Measurements from ENCODE around the gene USP35. TPM values are rescaled to one million over a fixed set of nuclear protein-coding genes. Genes with fewer than 3 reads are reported as not detected.

USP35 gene
- total and polyA plus RNA-seq, 2 experiments from 2014 or later: 2.9 to 7.3 TPM

DNA sequence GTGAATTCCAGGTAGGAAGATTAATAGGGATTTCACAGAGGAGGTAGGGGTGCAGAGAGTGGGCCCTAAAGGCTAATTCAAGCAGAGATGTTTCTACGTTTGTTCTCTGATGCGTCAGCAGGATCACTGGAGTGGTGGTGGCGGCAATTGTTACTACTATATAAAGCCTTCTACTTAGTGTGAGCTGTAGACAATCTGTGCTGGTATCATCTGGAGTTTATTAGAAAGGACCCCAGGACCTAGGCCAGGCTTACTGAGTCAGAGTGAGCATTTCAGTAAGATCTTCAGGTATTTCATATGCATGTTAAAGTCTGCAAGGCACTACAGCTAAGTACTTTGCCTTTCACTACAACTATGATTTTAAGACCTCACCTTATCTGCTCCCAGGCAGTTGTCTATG, 59.5 kb downstream of the USP35 start:
- Histone ChIP-seq H3K27ac (no peak overlapping the region), H3K4me3 (no peak overlapping the region), H3K9me2 (replicated peaks; ENCODE audit: insufficient read depth) (no peaks in the 10 kb centered on the region), H3K9me3 (ENCODE audit: low read depth) (no peaks in the 10 kb centered on the region), H3K27me3 (no peaks in the 10 kb centered on the region), H3K36me3 (replicated peaks; ENCODE audit: insufficient read depth, low read depth) (no peaks in the 10 kb centered on the region), H3K79me2 (no peaks in the 10 kb centered on the region), H3K4me2 (no peak overlapping the region), H4K20me1 (ENCODE audit: insufficient read depth, poor library complexity, severe bottlenecking) (no peaks in the 10 kb centered on the region), H3K4me1 (ENCODE audit: insufficient read depth) (no peaks in the 10 kb centered on the region), H2AFZ (no peak overlapping the region)
- no peak for TF ChIP-seq EZH2phosphoT487 (IDR thresholded peaks at IDR 0.05; ENCODE audit: low read depth, severe bottlenecking, unreplicated experiment)
- TF ChIP-seq, protein P1, sequence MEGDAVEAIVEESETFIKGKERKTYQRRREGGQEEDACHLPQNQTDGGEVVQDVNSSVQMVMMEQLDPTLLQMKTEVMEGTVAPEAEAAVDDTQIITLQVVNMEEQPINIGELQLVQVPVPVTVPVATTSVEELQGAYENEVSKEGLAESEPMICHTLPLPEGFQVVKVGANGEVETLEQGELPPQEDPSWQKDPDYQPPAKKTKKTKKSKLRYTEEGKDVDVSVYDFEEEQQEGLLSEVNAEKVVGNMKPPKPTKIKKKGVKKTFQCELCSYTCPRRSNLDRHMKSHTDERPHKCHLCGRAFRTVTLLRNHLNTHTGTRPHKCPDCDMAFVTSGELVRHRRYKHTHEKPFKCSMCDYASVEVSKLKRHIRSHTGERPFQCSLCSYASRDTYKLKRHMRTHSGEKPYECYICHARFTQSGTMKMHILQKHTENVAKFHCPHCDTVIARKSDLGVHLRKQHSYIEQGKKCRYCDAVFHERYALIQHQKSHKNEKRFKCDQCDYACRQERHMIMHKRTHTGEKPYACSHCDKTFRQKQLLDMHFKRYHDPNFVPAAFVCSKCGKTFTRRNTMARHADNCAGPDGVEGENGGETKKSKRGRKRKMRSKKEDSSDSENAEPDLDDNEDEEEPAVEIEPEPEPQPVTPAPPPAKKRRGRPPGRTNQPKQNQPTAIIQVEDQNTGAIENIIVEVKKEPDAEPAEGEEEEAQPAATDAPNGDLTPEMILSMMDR (IDR thresholded peaks at IDR 0.05; ENCODE audit: poor library complexity): no peak
- no peak for TF ChIP-seq EZH2 (IDR thresholded peaks at IDR 0.05; ENCODE audit: borderline replicate concordance)
- WGBS (ENCODE audit: low lambda C conversion rate, missing lambda C conversion rate): 85% methylated on average over 3 of the region's 3 CpGs
- DNase-seq (ENCODE audit: low spot score): no peak

- Histone ChIP-seq H3K79me2 (no peaks in the 10 kb centered on the region), H2AFZ (no peak overlapping the region), H3K4me2 (no peak overlapping the region), H3K27me3 (no peaks in the 10 kb centered on the region), H3K9me2 (replicated peaks; ENCODE audit: insufficient read depth) (no peaks in the 10 kb centered on the region), H3K36me3 (replicated peaks; ENCODE audit: insufficient read depth, low read depth) (no peaks in the 10 kb centered on the region), H3K27ac (no peak overlapping the region), H3K4me3 (no peak overlapping the region), H4K20me1 (ENCODE audit: insufficient read depth, poor library complexity, severe bottlenecking) (no peaks in the 10 kb centered on the region), H3K4me1 (ENCODE audit: insufficient read depth) (no peaks in the 10 kb centered on the region), H3K9me3 (ENCODE audit: low read depth) (no peaks in the 10 kb centered on the region)
- TF ChIP-seq EZH2phosphoT487 (IDR thresholded peaks at IDR 0.05; ENCODE audit: low read depth, severe bottlenecking, unreplicated experiment): no peak
- TF ChIP-seq EZH2 (IDR thresholded peaks at IDR 0.05; ENCODE audit: borderline replicate concordance): no peak
- TF ChIP-seq, protein P1 (IDR thresholded peaks at IDR 0.05; ENCODE audit: poor library complexity): no peak
- DNase-seq (ENCODE audit: low spot score): no peak
Measured at GRCh38 chr11:78248903-78249302, 60.2 kb downstream of the USP35 start.

DNA sequence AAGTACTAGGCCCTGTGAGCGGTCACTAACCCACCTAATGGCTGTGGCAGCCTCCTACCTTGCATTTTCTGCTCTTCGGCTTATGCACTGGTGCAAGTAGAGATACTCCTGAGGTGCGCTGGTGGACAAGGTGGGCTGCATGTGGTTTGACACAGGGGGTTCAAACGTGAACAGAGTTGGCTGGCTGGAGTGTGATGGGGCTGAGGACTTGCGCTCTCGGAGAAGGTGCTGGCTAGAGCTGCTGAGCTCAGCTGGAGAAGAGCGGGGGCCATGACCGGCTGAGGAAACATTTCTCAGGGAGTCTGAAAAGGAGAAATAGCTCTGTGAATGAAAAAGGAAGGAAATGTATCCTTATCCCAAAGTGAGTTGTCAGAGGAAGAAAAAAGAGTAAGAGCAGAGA, 61.4 kb downstream of the USP35 start:
- Histone ChIP-seq H3K79me2 (no peaks in the 10 kb centered on the region), H3K27ac (no peak overlapping the region), H3K36me3 (replicated peaks; ENCODE audit: insufficient read depth, low read depth) (no peaks in the 10 kb centered on the region), H3K4me2 (no peak overlapping the region), H3K27me3 (no peaks in the 10 kb centered on the region), H2AFZ (no peak overlapping the region), H3K9me3 (ENCODE audit: low read depth) (no peaks in the 10 kb centered on the region), H3K9me2 (replicated peaks; ENCODE audit: insufficient read depth) (no peaks in the 10 kb centered on the region), H3K4me1 (ENCODE audit: insufficient read depth) (no peaks in the 10 kb centered on the region), H4K20me1 (ENCODE audit: insufficient read depth, poor library complexity, severe bottlenecking) (no peaks in the 10 kb centered on the region), H3K4me3 (no peak overlapping the region)
- TF ChIP-seq, protein P1 (IDR thresholded peaks at IDR 0.05; ENCODE audit: poor library complexity): no peak
- 96% methylated on average over 8 of the region's 8 CpGs for WGBS (ENCODE audit: low lambda C conversion rate, missing lambda C conversion rate)
- no peak for DNase-seq (ENCODE audit: low spot score)

DNA sequence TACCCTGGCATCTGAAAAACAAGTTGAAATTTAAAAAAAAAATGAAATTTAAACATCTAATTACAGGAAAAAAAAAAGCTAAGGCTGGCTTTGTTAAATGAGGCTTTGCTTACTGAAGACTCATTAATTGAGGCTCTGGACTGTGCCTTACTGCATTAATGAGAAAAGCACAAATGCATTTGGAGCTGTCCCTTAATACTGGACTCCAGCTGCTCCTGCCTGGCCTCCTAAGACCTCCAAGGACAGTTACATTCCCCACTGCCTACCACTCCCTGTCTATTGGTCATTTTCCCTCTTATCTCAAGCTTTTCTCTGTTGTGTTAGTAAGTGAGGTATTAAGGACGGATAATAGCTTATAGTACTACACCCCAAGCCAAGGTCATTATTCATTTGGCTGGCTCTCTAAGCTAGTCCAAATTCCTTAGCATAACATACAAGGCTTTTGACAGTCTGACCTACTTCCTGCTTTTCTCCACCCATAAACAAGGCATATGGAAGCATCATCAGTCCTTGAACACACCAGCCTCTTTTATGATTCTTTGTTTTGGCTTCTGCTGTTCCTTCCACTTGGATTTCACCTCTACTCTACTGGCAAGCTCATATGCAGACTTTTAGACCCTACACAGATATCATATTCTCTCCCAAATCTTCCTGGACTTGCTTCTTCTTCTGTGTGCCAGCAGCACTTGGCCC, 62.5 kb downstream of the USP35 start:
- TF ChIP-seq EZH2phosphoT487 (IDR thresholded peaks at IDR 0.05; ENCODE audit: low read depth, severe bottlenecking, unreplicated experiment) (no peak), EZH2 (IDR thresholded peaks at IDR 0.05; ENCODE audit: borderline replicate concordance) (no peak)
- TF ChIP-seq, protein P1 (IDR thresholded peaks at IDR 0.05; ENCODE audit: poor library complexity): no peak
- no peaks in the 10 kb centered on the region for H3K36me3 ChIP-seq (replicated peaks; ENCODE audit: insufficient read depth, low read depth)
- WGBS (ENCODE audit: low lambda C conversion rate, missing lambda C conversion rate): 46% methylated on average over 1 of the region's 1 CpG
- no peaks in the 10 kb centered on the region for H3K79me2 ChIP-seq
- no peak overlapping the region for H3K27ac ChIP-seq
- no peaks in the 10 kb centered on the region for H3K27me3 ChIP-seq
- no peak overlapping the region for H2AFZ ChIP-seq
- DNase-seq (ENCODE audit: low spot score): no peak
- H3K4me3 ChIP-seq: no peak overlapping the region
- no peaks in the 10 kb centered on the region for H3K9me3 ChIP-seq (ENCODE audit: low read depth)
- no peaks in the 10 kb centered on the region for H3K4me1 ChIP-seq (ENCODE audit: insufficient read depth)
- H3K4me2 ChIP-seq: no peak overlapping the region
- H3K9me2 ChIP-seq (replicated peaks; ENCODE audit: insufficient read depth): no peaks in the 10 kb centered on the region
- H4K20me1 ChIP-seq (ENCODE audit: insufficient read depth, poor library complexity, severe bottlenecking): no peaks in the 10 kb centered on the region

Measured in hepatocyte (in vitro differentiated cells).